ENCODE data around the gene ACSS3. TPM values are rescaled to one million over a fixed set of nuclear protein-coding genes. Genes with fewer than 3 reads are reported as not detected.

The ACSS3 gene
- total and polyA plus RNA-seq, 3 experiments from 2014 or later, result not detected

GRCh38 chr12:81085832-81086231 is 8.0 kb downstream of the ACSS3 start:
- no peak for DNase-seq
- H3K27ac Mint-ChIP-seq, result no peak overlapping the region
- ChIA-PET CTCF (no interaction called here), POLR2A (no interaction called here)
- no peaks in the 10 kb centered on the region for H3K27me3 ChIP-seq (ENCODE audit: insufficient read depth, low read length, poor library complexity, severe bottlenecking)
- no peaks in the 10 kb centered on the region for H3K27me3 Mint-ChIP-seq
- H3K27ac ChIP-seq (ENCODE audit: low read depth, low read length), result no peak overlapping the region
- H3K36me3 Mint-ChIP-seq, result no peaks in the 10 kb centered on the region
- no peaks in the 10 kb centered on the region for H3K4me1 ChIP-seq (ENCODE audit: insufficient read depth, low read length)
- H3K36me3 ChIP-seq (ENCODE audit: insufficient read depth, low read length), result no peaks in the 10 kb centered on the region
- H3K9me3 Mint-ChIP-seq, result peaks cover 0 to 27% (median 3%) of the 10 kb centered on the region in 5 donors
- no peak overlapping the region for H3K4me3 ChIP-seq (ENCODE audit: low read length)
- no peak overlapping the region for H3K4me3 Mint-ChIP-seq
- no peaks in the 10 kb centered on the region for H3K4me1 Mint-ChIP-seq
- H3K9me3 ChIP-seq (ENCODE audit: low read length), result no peaks in the 10 kb centered on the region

- no peaks in the 10 kb centered on the region for H3K27me3 Mint-ChIP-seq
- H3K27me3 ChIP-seq (ENCODE audit: insufficient read depth, low read length, poor library complexity, severe bottlenecking), result no peaks in the 10 kb centered on the region
- no peak overlapping the region for H3K27ac ChIP-seq (ENCODE audit: low read depth, low read length)
- no peak overlapping the region for H3K4me3 Mint-ChIP-seq
- H3K36me3 ChIP-seq (ENCODE audit: insufficient read depth, low read length), result no peaks in the 10 kb centered on the region
- ChIA-PET CTCF (no interaction called here), POLR2A (no interaction called here)
- H3K27ac Mint-ChIP-seq, result no peak overlapping the region
- no peaks in the 10 kb centered on the region for H3K4me1 ChIP-seq (ENCODE audit: insufficient read depth, low read length)
- H3K9me3 Mint-ChIP-seq, result peaks cover 0 to 26% (median 3%) of the 10 kb centered on the region in 5 donors
- no peaks in the 10 kb centered on the region for H3K9me3 ChIP-seq (ENCODE audit: low read length)
- no peak for DNase-seq
- no peaks in the 10 kb centered on the region for H3K36me3 Mint-ChIP-seq
- H3K4me1 Mint-ChIP-seq, result no peaks in the 10 kb centered on the region
- H3K4me3 ChIP-seq (ENCODE audit: low read length), result no peak overlapping the region
These were observed 8.5 kb downstream of the ACSS3 start for GRCh38 chr12:81086342-81086741.

- Histone ChIP-seq H3K4me3 (ENCODE audit: low read length) (no peak overlapping the region), H3K9me3 (ENCODE audit: low read length) (no peaks in the 10 kb centered on the region), H3K27me3 (ENCODE audit: insufficient read depth, low read length, poor library complexity, severe bottlenecking) (no peaks in the 10 kb centered on the region), H3K27ac (ENCODE audit: low read depth, low read length) (no peak overlapping the region), H3K36me3 (ENCODE audit: insufficient read depth, low read length) (no peaks in the 10 kb centered on the region), H3K4me1 (ENCODE audit: insufficient read depth, low read length) (no peaks in the 10 kb centered on the region)
- ChIA-PET POLR2A (no interaction called here), CTCF (no interaction called here)
- Mint-ChIP-seq H3K4me3 (no peak overlapping the region), H3K27me3 (no peaks in the 10 kb centered on the region), H3K27ac (no peak overlapping the region), H3K4me1 (no peaks in the 10 kb centered on the region), H3K9me3 (peaks cover 0 to 22% (median 0%) of the 10 kb centered on the region in 5 donors), H3K36me3 (no peaks in the 10 kb centered on the region)
- DNase-seq, result no peak
These were observed 10.3 kb downstream of the ACSS3 start for GRCh38 chr12:81088221-81088620.

GRCh38 chr12:81089412-81089811 is 11.5 kb downstream of the ACSS3 start:
- Mint-ChIP-seq H3K9me3 (peaks cover 0 to 17% (median 0%) of the 10 kb centered on the region in 5 donors), H3K4me1 (no peaks in the 10 kb centered on the region), H3K36me3 (no peaks in the 10 kb centered on the region), H3K27me3 (no peaks in the 10 kb centered on the region), H3K27ac (no peak overlapping the region), H3K4me3 (no peak overlapping the region)
- no peaks in the 10 kb centered on the region for H3K36me3 ChIP-seq (ENCODE audit: insufficient read depth, low read length)
- ChIA-PET CTCF (no interaction called here), POLR2A (no interaction called here)
- DNase-seq, result no peak
- H3K4me1 ChIP-seq (ENCODE audit: insufficient read depth, low read length), result no peaks in the 10 kb centered on the region
- H3K27ac ChIP-seq (ENCODE audit: low read depth, low read length), result no peak overlapping the region
- H3K9me3 ChIP-seq (ENCODE audit: low read length), result no peaks in the 10 kb centered on the region
- H3K4me3 ChIP-seq (ENCODE audit: low read length), result no peak overlapping the region
- H3K27me3 ChIP-seq (ENCODE audit: insufficient read depth, low read length, poor library complexity, severe bottlenecking), result no peaks in the 10 kb centered on the region

- Histone ChIP-seq H3K4me1 (ENCODE audit: insufficient read depth, low read length) (no peaks in the 10 kb centered on the region), H3K4me3 (ENCODE audit: low read length) (no peak overlapping the region), H3K27ac (ENCODE audit: low read depth, low read length) (no peak overlapping the region), H3K9me3 (ENCODE audit: low read length) (no peaks in the 10 kb centered on the region), H3K27me3 (ENCODE audit: insufficient read depth, low read length, poor library complexity, severe bottlenecking) (no peaks in the 10 kb centered on the region), H3K36me3 (ENCODE audit: insufficient read depth, low read length) (no peaks in the 10 kb centered on the region)
- ChIA-PET POLR2A (no interaction called here), CTCF (no interaction called here)
- no peaks in the 10 kb centered on the region for H3K36me3 Mint-ChIP-seq
- no peaks in the 10 kb centered on the region for H3K27me3 Mint-ChIP-seq
- DNase-seq, result no peak
- H3K9me3 Mint-ChIP-seq, result peaks cover 0 to 14% (median 0%) of the 10 kb centered on the region in 5 donors
- no peak overlapping the region for H3K4me3 Mint-ChIP-seq
- no peak overlapping the region for H3K27ac Mint-ChIP-seq
- H3K4me1 Mint-ChIP-seq, result no peaks in the 10 kb centered on the region
These were observed 14.2 kb downstream of the ACSS3 start for GRCh38 chr12:81092053-81092452.

- H3K27me3 Mint-ChIP-seq, result no peaks in the 10 kb centered on the region
- no peaks in the 10 kb centered on the region for H3K36me3 ChIP-seq (ENCODE audit: insufficient read depth, low read length)
- H3K27me3 ChIP-seq (ENCODE audit: insufficient read depth, low read length, poor library complexity, severe bottlenecking), result no peaks in the 10 kb centered on the region
- no peak overlapping the region for H3K27ac Mint-ChIP-seq
- no peaks in the 10 kb centered on the region for H3K4me1 ChIP-seq (ENCODE audit: insufficient read depth, low read length)
- H3K4me3 Mint-ChIP-seq, result no peak overlapping the region
- peaks cover 0 to 12% (median 3%) of the 10 kb centered on the region in 5 donors for H3K9me3 Mint-ChIP-seq
- DNase-seq, result no peak
- no peak overlapping the region for H3K4me3 ChIP-seq (ENCODE audit: low read length)
- no peaks in the 10 kb centered on the region for H3K9me3 ChIP-seq (ENCODE audit: low read length)
- H3K36me3 Mint-ChIP-seq, result no peaks in the 10 kb centered on the region
- H3K4me1 Mint-ChIP-seq, result no peaks in the 10 kb centered on the region
- ChIA-PET POLR2A (no interaction called here), CTCF (no interaction called here)
- H3K27ac ChIP-seq (ENCODE audit: low read depth, low read length), result no peak overlapping the region
These were observed 17.0 kb downstream of the ACSS3 start for GRCh38 chr12:81094718-81095360.

GRCh38 chr12:81095501-81096232 is 17.8 kb downstream of the ACSS3 start:
- no peaks in the 10 kb centered on the region for H3K27me3 Mint-ChIP-seq
- no peaks in the 10 kb centered on the region for H3K36me3 ChIP-seq (ENCODE audit: insufficient read depth, low read length)
- H3K4me1 Mint-ChIP-seq, result no peaks in the 10 kb centered on the region
- H3K27ac ChIP-seq (ENCODE audit: low read depth, low read length), result no peak overlapping the region
- ChIA-PET CTCF (no interaction called here), POLR2A (no interaction called here)
- peaks cover 0 to 14% (median 3%) of the 10 kb centered on the region in 5 donors for H3K9me3 Mint-ChIP-seq
- no peaks in the 10 kb centered on the region for H3K27me3 ChIP-seq (ENCODE audit: insufficient read depth, low read length, poor library complexity, severe bottlenecking)
- H3K4me3 ChIP-seq (ENCODE audit: low read length), result no peak overlapping the region
- no peaks in the 10 kb centered on the region for H3K36me3 Mint-ChIP-seq
- DNase-seq, result no peak
- H3K4me1 ChIP-seq (ENCODE audit: insufficient read depth, low read length), result no peaks in the 10 kb centered on the region
- H3K27ac Mint-ChIP-seq, result no peak overlapping the region
- no peaks in the 10 kb centered on the region for H3K9me3 ChIP-seq (ENCODE audit: low read length)
- no peak overlapping the region for H3K4me3 Mint-ChIP-seq

- Histone ChIP-seq H3K9me3 (ENCODE audit: low read length) (no peaks in the 10 kb centered on the region), H3K27ac (ENCODE audit: low read depth, low read length) (no peak overlapping the region), H3K27me3 (ENCODE audit: insufficient read depth, low read length, poor library complexity, severe bottlenecking) (no peaks in the 10 kb centered on the region), H3K4me1 (ENCODE audit: insufficient read depth, low read length) (no peaks in the 10 kb centered on the region), H3K36me3 (ENCODE audit: insufficient read depth, low read length) (no peaks in the 10 kb centered on the region), H3K4me3 (ENCODE audit: low read length) (no peak overlapping the region)
- no peak overlapping the region for H3K4me3 Mint-ChIP-seq
- H3K36me3 Mint-ChIP-seq, result no peaks in the 10 kb centered on the region
- ChIA-PET CTCF (no interaction called here), POLR2A (no interaction called here)
- DNase-seq, result no peak
- H3K9me3 Mint-ChIP-seq, result peaks cover 0 to 18% (median 8%) of the 10 kb centered on the region in 5 donors
- no peak overlapping the region for H3K27ac Mint-ChIP-seq
- no peaks in the 10 kb centered on the region for H3K4me1 Mint-ChIP-seq
- H3K27me3 Mint-ChIP-seq, result no peaks in the 10 kb centered on the region
These were observed 27.8 kb downstream of the ACSS3 start for GRCh38 chr12:81105687-81106086.
